ENCODE results near the gene RAD54L. TPM values are rescaled to one million over a fixed set of nuclear protein-coding genes. Genes with fewer than 3 reads are reported as not detected.

The RAD54L gene
- polyA plus RNA-seq, 1 of the 3 experiments (the other 2 are of a cell fraction) = 11.5 TPM

GRCh38 chr1:46289976-46290375 lies 42.4 kb downstream of the RAD54L start (continued):
- no peak for TF ChIP-seq GATA2 (CRISPR knock-in tag; IDR thresholded peaks at IDR 0.05)
- no peak for TF ChIP-seq SIN3A (IDR thresholded peaks at IDR 0.05; ENCODE audit: borderline replicate concordance, low read depth, low read length)
- TF ChIP-seq MEF2A (IDR thresholded peaks at IDR 0.05; ENCODE audit: borderline replicate concordance, low read depth) = no peak
- no peak for TF ChIP-seq CHD2 (IDR thresholded peaks at IDR 0.05; ENCODE audit: low read length, partially characterized antibody)

GRCh38 chr1:46295306-46295705 lies 47.7 kb downstream of the RAD54L start:
- 100% methylated on average over 2 of the region's 2 CpGs for WGBS (ENCODE audit: low lambda C conversion rate)
- no peak for DNase-seq
- ChIA-PET CTCF (no interaction called here), POLR2A (interaction anchor here (0.7 kb wide), 1 partner anchor 10 kb away, joined by 3 read pairs; no protein-coding TSS in a partner anchor)
- Histone ChIP-seq H3K9ac (no peak overlapping the region), H3K79me2 (ENCODE audit: insufficient read depth) (peaks cover 37% of the 10 kb centered on the region), H3K4me3 (ENCODE audit: low read depth in 2 of 2, low read length in 1 of 2) (no peak overlapping the region), H4K20me1 (ENCODE audit: insufficient read depth) (no peaks in the 10 kb centered on the region; the same call in 1 of the 2 replicates), H3F3A (replicated peaks; ENCODE audit: insufficient read depth) (peaks cover 20% of the 10 kb centered on the region), H3K4me2 (no peak overlapping the region), H2AFZ (ENCODE audit: low read depth) (no peak overlapping the region), H3K9me2 (no peaks in the 10 kb centered on the region), H3K36me3 (replicated peaks in 1 of 2; ENCODE audit: control insufficient read depth in 1 of 2, insufficient read depth in 2 of 2, low read length in 1 of 2) (peaks cover 34 to 54% of the 10 kb centered on the region in 2 experiments), H3K4me1 (ENCODE audit: control insufficient read depth in 1 of 2, insufficient read depth in 2 of 2, low read depth in 1 of 2, low read length in 1 of 2) (peaks cover 0 to under 1% of the 10 kb centered on the region in 2 experiments; a peak in 2 of 4 replicates), H3K9me3 (no peaks in the 10 kb centered on the region), H3K27ac (ENCODE audit: low read depth in 2 of 2, low read length in 1 of 2) (no peak overlapping the region), H3K27me3 (ENCODE audit: insufficient read depth) (no peaks in the 10 kb centered on the region)
- TF ChIP-seq USF1 (IDR thresholded peaks at IDR 0.05; ENCODE audit: borderline replicate concordance, low read depth) = no peak
- TF ChIP-seq EZH2phosphoT487 (IDR thresholded peaks at IDR 0.05; ENCODE audit: borderline replicate concordance, low read depth) = no peak
- no peak for TF ChIP-seq TCF12 (IDR thresholded peaks at IDR 0.05)
- TF ChIP-seq ELF1 (IDR thresholded peaks at IDR 0.05) = no peak
- no peak for TF ChIP-seq YY1 (IDR thresholded peaks at IDR 0.05; ENCODE audit: low read depth)
- no peak for TF ChIP-seq GATA2 (CRISPR knock-in tag; IDR thresholded peaks at IDR 0.05)

- Histone ChIP-seq H3K4me1 (ENCODE audit: control insufficient read depth in 1 of 2, insufficient read depth in 2 of 2, low read depth in 1 of 2, low read length in 1 of 2) (peaks cover 8 to 11% of the 10 kb centered on the region in 2 experiments), H3K9me2 (no peaks in the 10 kb centered on the region), H3K36me3 (replicated peaks in 1 of 2; ENCODE audit: control insufficient read depth in 1 of 2, insufficient read depth in 2 of 2, low read length in 1 of 2) (peaks cover 29 to 39% of the 10 kb centered on the region in 2 experiments), H3K27me3 (ENCODE audit: insufficient read depth) (no peaks in the 10 kb centered on the region), H4K20me1 (ENCODE audit: insufficient read depth) (no peaks in the 10 kb centered on the region; the same call in none of the 2 replicates), H3K79me2 (ENCODE audit: insufficient read depth) (peaks cover 64% of the 10 kb centered on the region), H3K4me2 (no peak overlapping the region), H3K27ac (ENCODE audit: low read depth in 2 of 2, low read length in 1 of 2) (no peak overlapping the region), H3K9me3 (no peaks in the 10 kb centered on the region), H3F3A (replicated peaks; ENCODE audit: insufficient read depth) (peaks cover 6% of the 10 kb centered on the region), H3K4me3 (ENCODE audit: low read depth in 2 of 2, low read length in 1 of 2) (no peak overlapping the region), H2AFZ (ENCODE audit: low read depth) (no peak overlapping the region), H3K9ac (no peak overlapping the region)
- ChIA-PET CTCF (interaction anchor here (1.3 kb wide), 1 partner anchor 17 kb away, joined by 3 read pairs; no protein-coding TSS in a partner anchor), POLR2A (no interaction called here)
- TF ChIP-seq EZH2phosphoT487 (IDR thresholded peaks at IDR 0.05; ENCODE audit: borderline replicate concordance, low read depth) = no peak
- TF ChIP-seq NFIC (IDR thresholded peaks at IDR 0.05; ENCODE audit: borderline replicate concordance) = no peak
- TF ChIP-seq MXI1 (IDR thresholded peaks at IDR 0.05; ENCODE audit: low read depth, low read length) = no peak
- TF ChIP-seq RCOR1 (IDR thresholded peaks at IDR 0.05; ENCODE audit: low read length) = no peak
- no peak for TF ChIP-seq MAX (IDR thresholded peaks at IDR 0.05; ENCODE audit: low read depth)
- no peak for TF ChIP-seq SMC3 (IDR thresholded peaks at IDR 0.05; ENCODE audit: low read depth, low read length)
- DNase-seq = no peak
Observed at GRCh38 chr1:46298387-46298786, 50.8 kb downstream of the RAD54L start.
